Mesodermal cell (in vitro differentiated cells): Measurements from ENCODE around the gene PPHLN1.
"Not testable (repeated sequence)": the region's sequence is repeated elsewhere in the genome, so short reads cannot be mapped to it uniquely, and the experiment has no call there.

Source experiments
- H3K27ac ChIP-seq: 2 replicates; pipeline ENCODE4 v1.7.0; 2013; ENCODE audit warnings: mild to moderate bottlenecking, low read depth, low read length, moderate library complexity; ENCODE audit not compliant: severe bottlenecking
- H3K36me3 ChIP-seq: 2 replicates; pipeline ENCODE4 v1.7.1; 2013; ENCODE audit warnings: mild to moderate bottlenecking, low read length, moderate library complexity; ENCODE audit not compliant: control insufficient read depth, insufficient read depth
- H3K4me1 ChIP-seq: one replicate; pipeline ENCODE4 v1.7.1; 2013; ENCODE audit warnings: mild to moderate bottlenecking, low read length; ENCODE audit not compliant: insufficient read depth, control insufficient read depth, poor library complexity, severe bottlenecking
- H3K4me3 ChIP-seq: 2 replicates; pipeline ENCODE4 v1.7.0; 2013; ENCODE audit warnings: low read length, control low read depth, mild to moderate bottlenecking; ENCODE audit not compliant: insufficient read depth, poor library complexity, severe bottlenecking; ENCODE audit errors: extremely low read depth
- H3K9me3 ChIP-seq: 2 replicates; pipeline ENCODE4 v1.7.1; 2013; ENCODE audit warnings: mild to moderate bottlenecking, low read length, moderate library complexity; ENCODE audit not compliant: control insufficient read depth
- WGBS, 2 experiments: methylation state at CpG; one replicate each; pipeline ENCODE4 v1.1.5; 2013; ENCODE audit warnings: missing lambda C conversion rate in 2 of 2; ENCODE audit not compliant: insufficient coverage in 2 of 2; 5-methylcytosine and 5-hydroxymethylcytosine counted together

Gene PPHLN1

DNA sequence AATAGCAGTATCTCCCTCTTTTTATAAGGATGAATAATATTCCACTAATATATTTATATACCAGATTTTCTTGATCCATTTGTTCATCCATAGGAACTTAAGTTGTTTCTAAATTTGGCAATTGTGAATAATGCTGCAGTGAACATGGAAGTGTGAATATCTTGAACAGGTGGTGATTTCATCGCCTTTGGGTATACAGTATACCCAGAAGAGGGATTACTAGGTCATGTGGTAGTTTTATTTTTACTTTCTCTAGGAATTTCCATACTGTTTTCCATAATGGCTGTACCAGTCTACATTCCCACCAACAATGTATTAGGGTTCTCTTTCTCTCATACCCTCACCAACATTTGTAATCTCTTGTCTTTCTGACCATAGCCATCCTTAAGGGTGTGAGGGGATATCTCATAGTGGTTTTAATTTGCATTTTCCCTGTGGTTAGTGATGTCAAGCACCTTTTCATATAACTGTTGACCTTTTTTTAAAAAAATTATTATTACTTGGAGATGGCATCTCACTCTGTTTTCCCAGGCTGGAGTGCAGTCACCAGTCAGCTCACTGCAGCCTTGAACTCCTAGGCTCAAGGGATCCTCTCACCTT, 20.5 kb downstream of the PPHLN1 start:
- Histone ChIP-seq H3K27ac (no peak overlapping the region), H3K36me3 (peaks cover 11% of the 10 kb centered on the region), H3K4me1 (no peaks in the 10 kb centered on the region), H3K4me3 (no peak overlapping the region), H3K9me3 (no peaks in the 10 kb centered on the region)
- 100% methylated on average over 1 of the region's 1 CpG; no CpG with 5 or more reads in 1 of the 2 experiments for WGBS, 2 experiments

DNA sequence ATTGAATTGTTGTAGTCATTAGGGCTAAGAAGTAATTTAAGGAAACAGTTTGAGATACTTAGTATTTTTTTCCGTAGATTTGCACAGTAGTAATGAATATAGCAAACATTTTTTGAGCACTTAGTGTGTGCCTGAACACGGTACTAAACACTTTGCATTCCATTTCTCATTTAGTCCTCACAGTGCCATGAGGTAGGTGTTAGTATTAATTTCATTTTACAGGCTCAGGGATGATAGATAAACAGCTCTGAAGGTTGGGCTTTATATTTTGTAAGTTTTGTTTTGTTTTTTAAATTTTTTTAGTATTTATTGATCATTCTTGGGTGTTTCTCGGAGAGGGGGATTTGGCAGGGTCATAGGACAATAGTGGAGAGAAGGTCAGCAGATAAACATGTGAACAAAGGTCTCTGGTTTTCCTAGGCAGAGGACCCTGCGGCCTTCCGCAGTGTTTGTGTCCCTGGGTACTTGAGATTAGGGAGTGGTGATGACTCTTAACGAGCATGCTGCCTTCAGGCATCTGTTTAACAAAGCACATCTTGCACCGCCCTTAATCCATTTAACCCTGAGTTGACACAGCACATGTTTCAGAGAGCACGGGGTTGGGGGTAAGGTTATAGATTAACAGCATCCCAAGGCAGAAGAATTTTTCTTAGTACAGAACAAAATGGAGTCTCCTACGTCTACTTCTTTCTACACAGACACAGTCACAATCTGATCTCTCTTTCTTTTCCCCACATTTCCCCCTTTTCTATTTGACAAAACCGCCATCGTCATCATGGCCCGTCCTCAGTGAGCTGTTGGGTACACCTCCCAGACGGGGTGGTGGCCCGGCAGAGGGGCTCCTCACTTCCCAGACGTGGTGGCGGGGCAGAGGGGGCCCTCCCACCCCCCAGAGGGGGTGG, 23.4 kb downstream of the PPHLN1 start:
- not testable (repeated sequence) for H3K4me3 ChIP-seq, H3K27ac ChIP-seq, H3K9me3 ChIP-seq, H3K4me1 ChIP-seq
- H3K36me3 ChIP-seq, result peaks cover 26% of the 10 kb centered on the region
- WGBS, 2 experiments, result 100% methylated on average over 1 of the region's 16 CpGs; no CpG with 5 or more reads in 1 of the 2 experiments

DNA sequence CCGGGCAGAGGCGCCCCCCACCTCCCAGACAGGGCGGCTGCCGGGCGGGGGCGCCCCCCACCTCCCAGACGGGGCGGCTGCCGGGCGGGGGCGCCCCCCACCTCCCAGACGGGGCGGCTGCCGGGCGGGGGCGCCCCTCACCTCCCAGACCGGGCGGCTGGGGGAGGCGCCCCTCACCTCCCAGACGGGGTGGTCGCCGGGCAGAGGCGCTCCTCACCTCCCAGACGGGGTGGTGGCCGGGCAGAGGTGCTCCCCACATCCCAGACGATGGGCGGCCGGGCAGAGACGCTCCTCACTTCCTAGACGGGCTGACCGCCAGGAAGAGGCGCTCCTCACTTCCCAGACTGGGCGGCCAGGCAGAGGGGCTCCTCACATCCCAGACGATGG, 24.0 kb downstream of the PPHLN1 start:
- H3K36me3 ChIP-seq, result peaks cover 26% of the 10 kb centered on the region
- H3K27ac ChIP-seq, H3K9me3 ChIP-seq, H3K4me1 ChIP-seq, H3K4me3 ChIP-seq: not testable (repeated sequence)
- 95 to 97% methylated on average over 14 of the region's 34 CpGs for WGBS, 2 experiments

DNA sequence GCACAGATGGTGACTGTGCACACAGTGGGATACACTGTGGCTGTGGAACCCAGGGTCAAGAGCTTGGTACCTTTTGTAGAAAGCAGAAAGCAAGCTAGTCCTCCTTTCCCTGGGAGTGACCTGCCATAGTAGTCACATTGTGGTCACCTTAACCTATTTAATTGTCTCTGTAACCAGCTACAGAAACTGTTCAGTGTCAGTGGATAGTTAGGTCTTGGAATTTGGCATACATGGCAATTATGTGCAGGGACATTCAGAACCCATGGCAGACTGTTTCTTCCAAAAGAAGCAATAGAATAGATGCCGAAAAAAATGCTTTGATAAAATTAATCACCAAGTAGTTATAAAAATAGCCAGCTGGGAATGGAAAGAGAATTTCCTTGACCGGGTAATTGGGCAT, 30.4 kb downstream of the PPHLN1 start:
- WGBS, 2 experiments, result no CpG with 5 or more reads among the region's 2 CpGs
- Histone ChIP-seq H3K36me3 (peaks cover 41% of the 10 kb centered on the region), H3K27ac (no peak overlapping the region), H3K9me3 (no peaks in the 10 kb centered on the region), H3K4me1 (peaks cover 3% of the 10 kb centered on the region), H3K4me3 (no peak overlapping the region)

DNA sequence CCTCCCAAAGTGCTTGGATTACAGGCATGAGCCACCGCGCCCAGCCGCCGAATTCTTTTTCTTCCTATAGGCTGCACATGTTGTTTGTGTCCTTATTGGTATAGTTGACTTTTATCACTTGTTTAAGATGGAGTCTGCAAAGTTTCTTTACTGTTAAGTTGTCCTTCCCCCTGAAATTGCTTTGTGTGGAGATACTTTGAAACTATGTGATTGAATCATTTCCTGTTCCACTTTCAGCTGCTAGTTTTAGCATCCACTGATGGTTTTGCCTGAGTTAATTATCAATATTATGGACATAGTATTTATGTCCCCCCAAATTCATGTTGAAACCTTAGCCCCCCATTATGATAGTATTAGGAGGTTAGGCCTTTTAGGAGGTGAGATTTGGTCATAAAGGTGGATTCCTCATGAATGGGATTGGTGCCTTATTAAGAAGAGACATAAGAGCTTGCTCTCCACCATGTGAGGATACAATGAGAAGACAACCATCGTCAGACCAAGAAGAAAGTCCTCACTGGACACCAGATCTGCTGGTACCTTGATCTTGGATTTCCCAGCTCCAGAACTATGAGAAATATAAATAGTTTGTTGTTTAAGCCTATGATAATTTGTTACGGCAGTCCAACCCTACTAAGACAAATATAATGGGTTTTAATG, 34.9 kb downstream of the PPHLN1 start:
- Histone ChIP-seq H3K36me3 (peaks cover 32% of the 10 kb centered on the region), H3K27ac (no peak overlapping the region), H3K4me1 (peaks cover 3% of the 10 kb centered on the region), H3K9me3 (no peaks in the 10 kb centered on the region), H3K4me3 (no peak overlapping the region)
- 100% methylated on average over 1 to 2 of the region's 6 CpGs for WGBS, 2 experiments

DNA sequence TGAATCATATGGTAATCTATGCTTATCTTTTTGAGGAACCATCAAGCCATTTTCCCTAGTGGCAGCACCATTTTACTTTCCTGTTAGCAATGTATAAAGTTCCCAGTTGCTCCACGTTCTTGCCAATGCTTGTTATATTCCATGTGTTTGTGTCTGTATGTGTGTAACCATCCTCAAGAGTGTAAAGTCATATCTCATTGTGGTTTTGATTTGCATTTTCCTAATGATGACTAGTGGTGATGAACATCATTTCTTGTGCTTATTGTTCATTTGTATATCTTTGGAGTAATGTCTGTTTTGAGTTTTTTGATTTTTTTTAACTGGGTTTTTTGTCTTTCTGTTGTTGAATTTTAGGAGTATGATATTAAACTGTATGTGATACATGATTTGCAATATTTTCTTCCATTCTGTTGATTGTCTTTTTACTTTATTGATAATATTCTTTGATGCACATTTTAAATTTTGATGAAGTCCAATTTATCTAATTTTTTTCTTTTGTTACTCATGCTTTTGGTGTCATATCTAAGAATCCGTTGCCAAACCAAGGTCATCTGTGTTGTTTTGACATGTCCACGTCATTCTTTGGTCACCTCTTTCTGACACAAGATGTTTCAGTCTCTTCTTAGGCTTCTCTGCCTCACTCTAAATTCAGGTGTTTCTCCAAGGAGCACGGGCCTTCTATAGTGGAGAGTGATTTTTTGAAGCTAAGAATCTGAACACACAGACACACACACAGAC, 36.1 kb downstream of the PPHLN1 start:
- H3K27ac ChIP-seq, result no peak overlapping the region
- no peak overlapping the region for H3K4me3 ChIP-seq
- 83% methylated on average over 1 of the region's 4 CpGs; no CpG with 5 or more reads in 1 of the 2 experiments for WGBS, 2 experiments
- H3K36me3 ChIP-seq, result peaks cover 26% of the 10 kb centered on the region
- H3K4me1 ChIP-seq, result peaks cover 3% of the 10 kb centered on the region
- no peaks in the 10 kb centered on the region for H3K9me3 ChIP-seq

DNA sequence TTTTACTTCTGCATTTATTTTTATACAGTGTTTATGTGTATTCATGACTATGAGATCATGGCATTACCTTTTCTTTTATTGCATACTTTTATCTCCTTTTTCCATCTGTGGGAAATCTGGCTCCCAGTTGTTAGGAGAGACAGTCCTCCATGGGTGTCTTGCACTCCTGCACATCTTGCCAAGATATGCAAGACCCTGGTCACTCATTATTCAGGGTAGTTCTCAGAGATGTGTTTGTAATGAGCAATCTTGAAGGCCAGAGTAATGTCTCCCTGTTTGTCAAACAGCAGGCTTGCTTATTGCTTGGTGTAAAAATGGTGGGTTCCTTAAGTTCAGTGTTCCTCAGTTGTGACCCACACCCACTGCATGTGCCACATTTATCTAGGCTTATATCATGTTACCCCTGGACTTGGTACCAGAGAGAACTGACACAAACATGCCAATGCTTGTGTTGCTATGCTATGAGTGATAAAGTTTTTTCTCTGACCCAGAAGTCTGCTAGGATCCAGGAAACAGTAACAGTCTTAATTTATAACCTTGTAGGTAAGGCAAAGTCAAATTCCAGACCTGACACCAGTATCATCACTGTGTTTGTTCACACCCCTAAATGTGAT, 36.8 kb downstream of the PPHLN1 start:
- H3K4me3 ChIP-seq, result no peak overlapping the region
- peaks cover 3% of the 10 kb centered on the region for H3K4me1 ChIP-seq
- H3K36me3 ChIP-seq, result peaks cover 23% of the 10 kb centered on the region

DNA sequence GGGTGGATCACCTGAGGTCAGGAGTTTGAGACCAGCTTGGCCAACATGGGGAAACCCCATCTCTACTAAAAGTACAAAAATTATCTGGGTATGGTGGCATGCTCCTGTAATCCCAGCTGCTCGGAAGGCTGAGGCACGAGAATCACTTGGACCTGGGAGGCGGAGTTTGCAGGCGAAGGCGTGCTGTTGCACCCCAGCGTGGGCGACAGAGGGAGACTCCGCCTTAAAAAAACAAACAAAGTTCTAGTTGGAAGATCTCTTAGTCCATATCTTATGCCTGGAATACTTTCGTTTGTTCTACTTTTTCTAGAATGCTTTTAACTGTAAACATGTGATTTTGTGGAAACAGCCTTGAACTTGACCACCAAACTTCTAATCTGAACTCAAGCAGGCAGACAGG, 38.7 kb downstream of the PPHLN1 start:
- Histone ChIP-seq H3K4me3 (no peak overlapping the region), H3K4me1 (peaks cover 3% of the 10 kb centered on the region), H3K27ac (no peak overlapping the region), H3K9me3 (no peaks in the 10 kb centered on the region), H3K36me3 (peaks cover 15% of the 10 kb centered on the region)
- 60% methylated on average over 8 of the region's 9 CpGs; no CpG with 5 or more reads in 1 of the 2 experiments for WGBS, 2 experiments

More for the DNA sequence above, 36.8 kb downstream of the PPHLN1 start:
- Histone ChIP-seq H3K9me3 (no peaks in the 10 kb centered on the region), H3K27ac (no peak overlapping the region)

DNA sequence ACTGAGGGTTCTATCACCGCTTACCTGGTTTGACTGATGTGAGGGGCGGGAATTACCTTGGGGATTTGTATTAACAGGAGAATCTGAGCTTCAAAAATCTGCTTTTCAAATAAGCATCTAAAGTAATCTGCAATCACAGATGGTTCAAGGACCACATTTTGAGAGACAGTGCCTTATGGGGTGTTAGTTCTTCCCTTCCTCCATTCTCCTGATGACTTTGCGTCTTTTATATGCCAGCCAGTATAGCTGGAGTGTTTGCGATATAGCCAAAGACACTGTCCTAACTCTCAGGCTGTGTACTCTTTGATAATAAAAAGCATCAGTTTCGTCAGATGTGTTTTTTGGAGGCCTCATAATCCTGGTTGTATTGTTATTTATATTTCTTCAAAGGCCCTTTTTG, 39.5 kb downstream of the PPHLN1 start:
- Histone ChIP-seq H3K9me3 (no peaks in the 10 kb centered on the region), H3K27ac (no peak overlapping the region), H3K36me3 (peaks cover 11% of the 10 kb centered on the region), H3K4me3 (no peak overlapping the region), H3K4me1 (peaks cover 3% of the 10 kb centered on the region)
- WGBS, 2 experiments, result 92 to 100% methylated on average over 1 to 2 of the region's 5 CpGs

DNA sequence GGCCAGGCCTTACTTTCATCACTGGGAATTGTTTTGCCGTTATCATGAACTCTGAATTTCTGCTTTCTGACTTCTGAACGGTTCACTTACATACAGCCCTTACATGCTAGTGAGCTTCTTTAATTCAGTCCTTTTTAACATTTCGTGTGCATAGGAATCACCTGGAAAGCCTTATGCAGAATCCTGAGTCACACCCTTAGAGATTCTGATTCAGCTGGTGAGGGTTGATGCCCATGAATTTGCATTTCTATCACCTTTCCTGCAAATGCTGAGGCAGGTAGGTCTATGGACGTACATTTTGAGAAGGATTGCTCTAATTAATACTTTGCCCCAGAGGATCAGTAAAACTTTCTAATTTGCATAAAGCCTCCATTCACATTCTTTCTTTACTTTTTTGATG, 44.0 kb downstream of the PPHLN1 start:
- WGBS, 2 experiments, result 39 to 53% methylated on average over 3 of the region's 4 CpGs

More for the DNA sequence above, 44.0 kb downstream of the PPHLN1 start:
- Histone ChIP-seq H3K4me1 (no peaks in the 10 kb centered on the region), H3K9me3 (no peaks in the 10 kb centered on the region), H3K27ac (no peak overlapping the region), H3K4me3 (no peak overlapping the region), H3K36me3 (peaks cover 3% of the 10 kb centered on the region)
